Esophagus muscularis mucosa (tissue), 3 donors: ENCODE data around the gene L3MBTL2.
"Not testable (repeated sequence)": the region's sequence is repeated elsewhere in the genome, so short reads cannot be mapped to it uniquely, and the experiment has no call there.

Experiments
- POLR2A ChIP-seq: fragments of 450-650 bp; IDR thresholded peaks from one replicate; pipeline ENCODE4 v1.6.1; 2017; ENCODE audit warnings: antibody characterized with exemption, moderate library complexity, mild to moderate bottlenecking, low read depth
- TF ChIP-seq, protein P1 (sequence below), 3 experiments: fragments of 200-600 bp in 2 of 3; fragments of 450-650 bp in 1 of 3; sonication (generic) in 2 of 3; IDR thresholded peaks; one replicate each; pipeline ENCODE4 v1.5.1; 2017 to 2019; ENCODE audit warnings: antibody characterized with exemption in 3 of 3, mild to moderate bottlenecking in 2 of 3, moderate library complexity in 1 of 3

DNA sequence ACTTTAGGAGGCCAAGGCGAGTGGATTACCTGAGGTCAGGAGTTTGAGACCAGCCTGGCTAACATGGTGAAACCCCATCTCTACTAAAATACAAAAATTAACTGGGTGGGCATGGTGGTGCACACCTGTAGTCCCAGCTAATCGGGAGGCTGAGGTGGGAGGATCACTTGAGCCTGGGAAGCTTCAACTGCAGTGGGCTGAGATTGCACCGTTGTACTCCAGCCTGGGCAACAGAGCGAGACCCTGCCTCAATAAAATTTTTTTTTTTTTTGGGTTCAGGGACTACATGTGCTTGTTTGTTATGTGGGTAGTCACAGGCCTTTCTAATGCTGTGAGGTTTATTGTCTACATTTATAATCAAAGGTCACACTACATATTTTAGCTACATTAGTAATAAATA lies 54.6 kb downstream of the L3MBTL2 start:
- TF ChIP-seq POLR2A: not testable (repeated sequence)
- TF ChIP-seq, protein P1, sequence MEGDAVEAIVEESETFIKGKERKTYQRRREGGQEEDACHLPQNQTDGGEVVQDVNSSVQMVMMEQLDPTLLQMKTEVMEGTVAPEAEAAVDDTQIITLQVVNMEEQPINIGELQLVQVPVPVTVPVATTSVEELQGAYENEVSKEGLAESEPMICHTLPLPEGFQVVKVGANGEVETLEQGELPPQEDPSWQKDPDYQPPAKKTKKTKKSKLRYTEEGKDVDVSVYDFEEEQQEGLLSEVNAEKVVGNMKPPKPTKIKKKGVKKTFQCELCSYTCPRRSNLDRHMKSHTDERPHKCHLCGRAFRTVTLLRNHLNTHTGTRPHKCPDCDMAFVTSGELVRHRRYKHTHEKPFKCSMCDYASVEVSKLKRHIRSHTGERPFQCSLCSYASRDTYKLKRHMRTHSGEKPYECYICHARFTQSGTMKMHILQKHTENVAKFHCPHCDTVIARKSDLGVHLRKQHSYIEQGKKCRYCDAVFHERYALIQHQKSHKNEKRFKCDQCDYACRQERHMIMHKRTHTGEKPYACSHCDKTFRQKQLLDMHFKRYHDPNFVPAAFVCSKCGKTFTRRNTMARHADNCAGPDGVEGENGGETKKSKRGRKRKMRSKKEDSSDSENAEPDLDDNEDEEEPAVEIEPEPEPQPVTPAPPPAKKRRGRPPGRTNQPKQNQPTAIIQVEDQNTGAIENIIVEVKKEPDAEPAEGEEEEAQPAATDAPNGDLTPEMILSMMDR (IDR thresholded peaks at IDR 0.05): not testable (repeated sequence)
